T-helper 1 cell treated with Interleukin-12 subunit alpha and Interleukin-12 subunit beta and Interleukin-4 antibody, amounts not matched to agents 30 μg/mL and 1 μg/mL, for 36 hours (primary cell): ENCODE results near the gene MLPH.

ENCODE experiments used
- H3K27ac Mint-ChIP-seq: one replicate; pipeline ENCODE4 v1.8.0; 2021; ENCODE audit warnings: mild to moderate bottlenecking, mixed read lengths
- H3K27me3 Mint-ChIP-seq: one replicate; pipeline ENCODE4 v1.8.0; 2021; ENCODE audit warnings: low read depth, mixed read lengths
- H3K36me3 Mint-ChIP-seq: one replicate; pipeline ENCODE4 v1.8.0; 2021; ENCODE audit warnings: low read depth, mixed read lengths
- H3K4me1 Mint-ChIP-seq: one replicate; pipeline ENCODE4 v1.8.0; 2021; ENCODE audit warnings: low read depth, mixed read lengths
- H3K4me3 Mint-ChIP-seq: one replicate; pipeline ENCODE4 v1.8.0; 2021; ENCODE audit warnings: mild to moderate bottlenecking, moderate library complexity, mixed read lengths
- H3K9me3 Mint-ChIP-seq: one replicate; pipeline ENCODE4 v1.8.0; 2021; ENCODE audit warnings: mixed read lengths

MLPH gene

GRCh38 chr2:237480988-237481525 is 6.0 kb upstream of the MLPH start:
- Mint-ChIP-seq H3K27me3 (peaks cover 66% of the 10 kb centered on the region), H3K4me3 (no peak overlapping the region), H3K36me3 (no peaks in the 10 kb centered on the region), H3K9me3 (no peaks in the 10 kb centered on the region), H3K4me1 (peaks cover 1% of the 10 kb centered on the region), H3K27ac (no peak overlapping the region)

GRCh38 chr2:237482485-237482884 is 4.6 kb upstream of the MLPH start:
- H3K4me3 Mint-ChIP-seq: no peak overlapping the region
- no peaks in the 10 kb centered on the region for H3K36me3 Mint-ChIP-seq
- no peaks in the 10 kb centered on the region for H3K9me3 Mint-ChIP-seq
- H3K4me1 Mint-ChIP-seq: no peaks in the 10 kb centered on the region
- H3K27ac Mint-ChIP-seq: no peak overlapping the region
- H3K27me3 Mint-ChIP-seq: peaks cover 61% of the 10 kb centered on the region

GRCh38 chr2:237483018-237483731 is 3.9 kb upstream of the MLPH start:
- Mint-ChIP-seq H3K4me3 (no peak overlapping the region), H3K27me3 (peaks cover 62% of the 10 kb centered on the region), H3K36me3 (no peaks in the 10 kb centered on the region), H3K4me1 (no peaks in the 10 kb centered on the region), H3K9me3 (no peaks in the 10 kb centered on the region), H3K27ac (no peak overlapping the region)

GRCh38 chr2:237485304-237485703 is 1.7 kb upstream of the MLPH start:
- Mint-ChIP-seq H3K9me3 (no peaks in the 10 kb centered on the region), H3K27ac (no peak overlapping the region), H3K4me3 (no peak overlapping the region), H3K36me3 (no peaks in the 10 kb centered on the region), H3K27me3 (peaks cover 65% of the 10 kb centered on the region), H3K4me1 (no peaks in the 10 kb centered on the region)

- Mint-ChIP-seq H3K4me3 (no peak overlapping the region), H3K27me3 (peaks cover 63% of the 10 kb centered on the region), H3K36me3 (no peaks in the 10 kb centered on the region), H3K9me3 (peaks cover 3% of the 10 kb centered on the region), H3K4me1 (no peaks in the 10 kb centered on the region), H3K27ac (no peak overlapping the region)
These were observed 1.2 kb upstream of the MLPH start for GRCh38 chr2:237485844-237486243.

- no peaks in the 10 kb centered on the region for H3K4me1 Mint-ChIP-seq
- no peaks in the 10 kb centered on the region for H3K36me3 Mint-ChIP-seq
- H3K9me3 Mint-ChIP-seq: peaks cover 9% of the 10 kb centered on the region
- no peak overlapping the region for H3K27ac Mint-ChIP-seq
- no peak overlapping the region for H3K4me3 Mint-ChIP-seq
- H3K27me3 Mint-ChIP-seq: peaks cover 62% of the 10 kb centered on the region
These were observed 675 bp upstream of the MLPH start for GRCh38 chr2:237486334-237486818.

GRCh38 chr2:237487496-237487895 is 445 bp downstream of the MLPH start:
- no peak overlapping the region for H3K27ac Mint-ChIP-seq
- H3K27me3 Mint-ChIP-seq: peaks cover 51% of the 10 kb centered on the region
- H3K36me3 Mint-ChIP-seq: no peaks in the 10 kb centered on the region
- H3K4me3 Mint-ChIP-seq: no peak overlapping the region
- peaks cover 17% of the 10 kb centered on the region for H3K9me3 Mint-ChIP-seq
- no peaks in the 10 kb centered on the region for H3K4me1 Mint-ChIP-seq

GRCh38 chr2:237488295-237488694 is 1.2 kb downstream of the MLPH start:
- H3K36me3 Mint-ChIP-seq: no peaks in the 10 kb centered on the region
- H3K9me3 Mint-ChIP-seq: peaks cover 25% of the 10 kb centered on the region
- no peak overlapping the region for H3K27ac Mint-ChIP-seq
- H3K4me3 Mint-ChIP-seq: no peak overlapping the region
- no peaks in the 10 kb centered on the region for H3K4me1 Mint-ChIP-seq
- H3K27me3 Mint-ChIP-seq: peaks cover 48% of the 10 kb centered on the region

- Mint-ChIP-seq H3K4me3 (no peak overlapping the region), H3K36me3 (no peaks in the 10 kb centered on the region), H3K9me3 (peaks cover 29% of the 10 kb centered on the region), H3K4me1 (no peaks in the 10 kb centered on the region), H3K27me3 (peaks cover 44% of the 10 kb centered on the region), H3K27ac (no peak overlapping the region)
These were observed 2.1 kb downstream of the MLPH start for GRCh38 chr2:237488901-237489860.

- peaks cover 29% of the 10 kb centered on the region for H3K9me3 Mint-ChIP-seq
- no peaks in the 10 kb centered on the region for H3K4me1 Mint-ChIP-seq
- H3K27ac Mint-ChIP-seq: no peak overlapping the region
- H3K27me3 Mint-ChIP-seq: peaks cover 38% of the 10 kb centered on the region
- no peaks in the 10 kb centered on the region for H3K36me3 Mint-ChIP-seq
- no peak overlapping the region for H3K4me3 Mint-ChIP-seq
These were observed 3.1 kb downstream of the MLPH start for GRCh38 chr2:237490009-237490711.

GRCh38 chr2:237490795-237491194 is 3.7 kb downstream of the MLPH start:
- no peaks in the 10 kb centered on the region for H3K36me3 Mint-ChIP-seq
- no peak overlapping the region for H3K27ac Mint-ChIP-seq
- no peaks in the 10 kb centered on the region for H3K4me1 Mint-ChIP-seq
- peaks cover 29% of the 10 kb centered on the region for H3K9me3 Mint-ChIP-seq
- peaks cover 34% of the 10 kb centered on the region for H3K27me3 Mint-ChIP-seq
- H3K4me3 Mint-ChIP-seq: no peak overlapping the region

- Mint-ChIP-seq H3K4me3 (no peak overlapping the region), H3K9me3 (peaks cover 29% of the 10 kb centered on the region), H3K36me3 (no peaks in the 10 kb centered on the region), H3K4me1 (no peaks in the 10 kb centered on the region), H3K27ac (no peak overlapping the region), H3K27me3 (peaks cover 26% of the 10 kb centered on the region)
These were observed 4.6 kb downstream of the MLPH start for GRCh38 chr2:237491515-237492118.

GRCh38 chr2:237492137-237492890 is 5.3 kb downstream of the MLPH start:
- no peak overlapping the region for H3K27ac Mint-ChIP-seq
- no peak overlapping the region for H3K4me3 Mint-ChIP-seq
- peaks cover 29% of the 10 kb centered on the region for H3K9me3 Mint-ChIP-seq
- peaks cover 23% of the 10 kb centered on the region for H3K27me3 Mint-ChIP-seq
- H3K4me1 Mint-ChIP-seq: no peaks in the 10 kb centered on the region
- H3K36me3 Mint-ChIP-seq: no peaks in the 10 kb centered on the region
